ENCODE measurements around the gene YAE1. TPM values are rescaled to one million over a fixed set of nuclear protein-coding genes. Genes with fewer than 3 reads are reported as not detected.

The YAE1 gene
- total RNA-seq, 1 donor from 2014 or later: 13.2 TPM

GRCh38 chr7:39621784-39622411, 55.7 kb downstream of the YAE1 start:
- TF ChIP-seq, protein P1, sequence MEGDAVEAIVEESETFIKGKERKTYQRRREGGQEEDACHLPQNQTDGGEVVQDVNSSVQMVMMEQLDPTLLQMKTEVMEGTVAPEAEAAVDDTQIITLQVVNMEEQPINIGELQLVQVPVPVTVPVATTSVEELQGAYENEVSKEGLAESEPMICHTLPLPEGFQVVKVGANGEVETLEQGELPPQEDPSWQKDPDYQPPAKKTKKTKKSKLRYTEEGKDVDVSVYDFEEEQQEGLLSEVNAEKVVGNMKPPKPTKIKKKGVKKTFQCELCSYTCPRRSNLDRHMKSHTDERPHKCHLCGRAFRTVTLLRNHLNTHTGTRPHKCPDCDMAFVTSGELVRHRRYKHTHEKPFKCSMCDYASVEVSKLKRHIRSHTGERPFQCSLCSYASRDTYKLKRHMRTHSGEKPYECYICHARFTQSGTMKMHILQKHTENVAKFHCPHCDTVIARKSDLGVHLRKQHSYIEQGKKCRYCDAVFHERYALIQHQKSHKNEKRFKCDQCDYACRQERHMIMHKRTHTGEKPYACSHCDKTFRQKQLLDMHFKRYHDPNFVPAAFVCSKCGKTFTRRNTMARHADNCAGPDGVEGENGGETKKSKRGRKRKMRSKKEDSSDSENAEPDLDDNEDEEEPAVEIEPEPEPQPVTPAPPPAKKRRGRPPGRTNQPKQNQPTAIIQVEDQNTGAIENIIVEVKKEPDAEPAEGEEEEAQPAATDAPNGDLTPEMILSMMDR (IDR thresholded peaks at IDR 0.05; ENCODE audit: insufficient read depth, low read length, severe bottlenecking): no peak
- FAIRE-seq: no peak
- Histone ChIP-seq H3K27me3 (ENCODE audit: control insufficient read depth, insufficient read depth, low read length) (no peaks in the 10 kb centered on the region), H3K4me3 (ENCODE audit: low read depth, low read length) (no peak overlapping the region), H3K36me3 (ENCODE audit: control insufficient read depth, insufficient read depth, low read length) (no peaks in the 10 kb centered on the region)
- DNase-seq (ENCODE audit: low read depth): no peak

Other genes starting within 250 kb of the YAE1 start
- gene RALA, start 57.2 kb downstream of the YAE1 start, total RNA-seq: 15.3 and 22.4 TPM in 2 replicates